Erythroblast (primary cell): ENCODE results near the gene TSC22D2.

Experiments used
- DNase-seq, 2 experiments: peaks; one replicate each; lab custom pipeline; 2025; lab: John Stamatoyannopoulos, UW
- GATA1 ChIP-seq: IDR thresholded peaks from 2 replicates; pipeline ENCODE4 v1.6.1; 2011; ENCODE audit warnings: low read depth, mild to moderate bottlenecking, control low read depth, low read length, moderate library complexity
- POLR2A ChIP-seq: IDR thresholded peaks from 2 replicates; pipeline ENCODE4 v1.6.1; 2011; ENCODE audit warnings: mild to moderate bottlenecking, low read length

TSC22D2 gene

GRCh38 chr3:150374975-150375374, 33.1 kb upstream of the TSC22D2 start:
- TF ChIP-seq POLR2A (no peak), GATA1 (no peak)
- no peak for DNase-seq

- no peak for TF ChIP-seq GATA1
- no peak for TF ChIP-seq POLR2A
- peak in 1 of 2 experiments; percentile 31 for DNase-seq
Observed at GRCh38 chr3:150376001-150376848, 31.9 kb upstream of the TSC22D2 start.

- DNase-seq: no peak
- TF ChIP-seq POLR2A (no peak), GATA1 (no peak)
Observed at GRCh38 chr3:150377601-150378300, 30.3 kb upstream of the TSC22D2 start.

GRCh38 chr3:150378301-150378748, 29.8 kb upstream of the TSC22D2 start:
- TF ChIP-seq POLR2A: no peak
- no peak for TF ChIP-seq GATA1
- no peak for DNase-seq

GRCh38 chr3:150379469-150379868, 28.6 kb upstream of the TSC22D2 start:
- no peak for TF ChIP-seq GATA1
- no peak for DNase-seq

- DNase-seq: peak; percentile 56 to 67
- TF ChIP-seq POLR2A: no peak
- TF ChIP-seq GATA1: no peak
Observed at GRCh38 chr3:150384296-150385212, 23.5 kb upstream of the TSC22D2 start.

GRCh38 chr3:150385296-150386242, 22.5 kb upstream of the TSC22D2 start:
- TF ChIP-seq POLR2A (no peak), GATA1 (no peak)
- no peak for DNase-seq

GRCh38 chr3:150388498-150389418, 19.3 kb upstream of the TSC22D2 start:
- no peak for DNase-seq
- TF ChIP-seq GATA1 (no peak), POLR2A (no peak)

- DNase-seq: no peak
- TF ChIP-seq GATA1 (no peak), POLR2A (no peak)
Observed at GRCh38 chr3:150390087-150390486, 18.0 kb upstream of the TSC22D2 start.

- TF ChIP-seq GATA1: no peak
- DNase-seq: no peak
Observed at GRCh38 chr3:150391161-150391560, 16.9 kb upstream of the TSC22D2 start.

GRCh38 chr3:150393745-150394144, 14.4 kb upstream of the TSC22D2 start:
- TF ChIP-seq GATA1 (no peak), POLR2A (no peak)

GRCh38 chr3:150394606-150395005, 13.5 kb upstream of the TSC22D2 start:
- no peak for DNase-seq
- TF ChIP-seq POLR2A: no peak

More at GRCh38 chr3:150393745-150394144, 14.4 kb upstream of the TSC22D2 start:
- no peak for DNase-seq
